HG03103 (cell line): Measurements from ENCODE around the gene KRTCAP2.
A peak's percentile ranks its signal among the peaks of the same experiment; 100 is the strongest.

Experiments
- ATAC-seq: cut with Tn5 transposase; IDR thresholded peaks from one replicate; pipeline ENCODE4 v1.9.1; 2021; ENCODE audit warnings: low read depth; ENCODE audit not compliant: unreplicated experiment

The KRTCAP2 gene

DNA sequence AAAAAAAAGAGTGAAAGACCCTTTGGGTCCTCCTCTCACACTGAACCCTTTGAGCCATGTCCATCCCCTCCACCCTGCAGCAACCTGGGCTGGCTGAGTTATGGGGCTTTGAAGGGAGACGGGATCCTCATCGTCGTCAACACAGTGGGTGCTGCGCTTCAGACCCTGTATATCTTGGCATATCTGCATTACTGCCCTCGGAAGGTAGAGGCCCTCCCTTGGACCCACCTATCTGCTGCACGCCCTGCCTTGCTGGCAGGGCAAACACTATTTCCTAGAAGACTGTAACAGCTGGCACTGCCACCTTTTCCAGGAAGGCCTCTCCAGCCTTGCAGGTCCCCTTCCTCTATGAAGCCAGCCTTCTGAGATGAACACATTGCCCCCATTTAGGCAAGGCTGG, 36.4 kb downstream of the KRTCAP2 start:
- no peak for ATAC-seq

DNA sequence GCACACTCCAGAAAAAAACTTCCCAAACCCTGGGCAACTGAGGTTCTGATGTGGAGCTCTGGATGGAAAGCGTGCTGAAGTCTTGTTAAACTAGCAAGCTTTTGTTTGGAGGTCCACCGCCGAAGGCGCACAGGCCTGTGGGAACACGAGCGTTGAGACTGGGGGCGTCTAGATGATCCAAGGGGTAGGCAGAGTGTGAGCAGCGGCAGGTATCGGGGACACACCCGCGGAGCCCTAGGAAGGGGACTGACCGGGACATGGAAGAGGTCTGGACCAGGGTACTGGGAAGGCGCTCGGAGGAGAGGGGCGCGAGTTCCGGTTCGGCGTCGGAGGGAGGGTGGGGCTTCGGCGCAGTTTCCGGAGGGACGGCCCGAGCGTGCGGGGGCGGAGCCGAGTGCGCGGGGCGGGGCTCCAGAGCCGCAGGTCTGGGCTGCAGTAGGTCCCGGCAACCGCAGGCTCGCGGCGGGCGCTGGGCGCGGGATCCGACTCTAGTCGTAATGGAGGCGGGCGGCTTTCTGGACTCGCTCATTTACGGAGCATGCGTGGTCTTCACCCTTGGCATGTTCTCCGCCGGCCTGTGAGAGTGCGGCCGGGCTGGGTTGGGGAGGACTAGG, 37.6 kb downstream of the KRTCAP2 start, which contains the start of gene SLC50A1:
Gene SLC50A1 (plus strand): TSS at position 438 of the 614 bp plus-strand sequence. CDS start 60 bp downstream, at position 498.
- ATAC-seq = peak; percentile 53

DNA sequence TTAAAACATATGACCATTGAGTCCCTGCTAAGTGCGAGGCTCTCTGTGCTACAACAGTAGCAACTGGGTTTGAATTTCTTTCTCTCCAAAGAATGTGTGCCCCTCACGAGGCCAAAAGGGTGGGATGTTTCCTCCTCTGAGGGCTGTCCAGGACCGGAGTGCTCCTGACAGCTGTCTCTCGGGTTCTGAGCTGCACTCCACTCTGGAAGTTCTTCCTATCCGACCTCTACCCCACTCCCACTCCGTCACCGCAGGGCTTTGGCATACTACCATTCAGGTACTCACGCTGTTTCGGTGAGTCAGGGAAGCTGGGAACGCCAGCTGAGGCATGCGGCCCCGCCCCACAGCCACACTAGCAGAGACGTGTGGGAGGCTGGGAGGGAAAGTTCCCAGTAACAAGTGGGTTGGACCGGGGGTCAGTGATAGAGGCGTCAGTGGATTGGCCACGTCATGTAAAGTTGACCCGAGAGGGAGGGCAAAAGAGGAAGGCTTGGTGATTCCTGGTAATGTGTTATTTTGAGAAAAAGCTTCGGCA, 38.2 kb downstream of the KRTCAP2 start:
- ATAC-seq = no peak

- ATAC-seq = no peak
These were observed 38.8 kb downstream of the KRTCAP2 start for GRCh38 chr1:155134322-155134721.

DNA sequence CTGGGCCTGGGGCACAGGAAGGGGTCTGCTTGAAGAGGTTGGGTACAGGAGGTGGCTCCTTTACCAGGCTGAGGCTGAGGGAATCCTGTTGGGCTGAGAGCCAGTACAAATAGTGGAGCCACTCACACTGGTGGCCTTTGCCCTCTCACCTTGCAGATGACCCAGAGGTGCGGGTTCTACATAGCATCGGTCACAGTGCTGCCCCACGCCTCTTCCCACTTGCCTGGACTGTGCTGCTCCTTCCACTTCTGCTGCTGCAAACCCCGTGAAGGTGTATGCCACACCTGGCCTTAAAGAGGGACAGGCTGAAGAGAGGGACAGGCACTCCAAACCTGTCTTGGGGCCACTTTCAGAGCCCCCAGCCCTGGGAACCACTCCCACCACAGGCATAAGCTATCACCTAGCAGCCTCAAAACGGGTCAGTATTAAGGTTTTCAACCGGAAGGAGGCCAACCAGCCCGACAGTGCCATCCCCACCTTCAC, 39.3 kb downstream of the KRTCAP2 start:
- ATAC-seq = no peak

DNA sequence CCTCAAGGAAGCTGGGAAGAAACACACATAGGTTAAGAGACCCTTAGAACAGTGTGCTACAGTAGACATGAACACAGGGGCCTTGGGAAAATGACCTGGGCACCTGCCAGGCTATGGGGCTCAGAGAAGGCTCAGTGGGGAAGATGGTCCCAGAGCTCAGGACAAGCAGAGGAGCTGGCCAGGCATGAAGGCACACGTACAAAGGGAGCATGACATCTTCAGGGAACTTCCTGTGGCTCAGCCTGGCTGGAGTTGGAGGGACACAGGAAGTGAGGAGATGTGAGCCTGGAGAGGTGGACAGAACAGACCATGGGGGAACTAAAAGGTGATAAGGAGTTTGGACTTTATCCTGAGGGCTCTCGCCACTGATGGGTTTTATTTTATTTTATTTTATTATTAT, 41.2 kb downstream of the KRTCAP2 start:
- no peak for ATAC-seq

GRCh38 chr1:155131285-155131684, 41.8 kb downstream of the KRTCAP2 start:
- ATAC-seq = no peak

GRCh38 chr1:155130272-155131006, 42.7 kb downstream of the KRTCAP2 start:
- ATAC-seq = no peak

- ATAC-seq = no peak
These were observed 44.2 kb downstream of the KRTCAP2 start for GRCh38 chr1:155128755-155129473.

- no peak for ATAC-seq
These were observed 44.9 kb downstream of the KRTCAP2 start for GRCh38 chr1:155127967-155128754.

DNA sequence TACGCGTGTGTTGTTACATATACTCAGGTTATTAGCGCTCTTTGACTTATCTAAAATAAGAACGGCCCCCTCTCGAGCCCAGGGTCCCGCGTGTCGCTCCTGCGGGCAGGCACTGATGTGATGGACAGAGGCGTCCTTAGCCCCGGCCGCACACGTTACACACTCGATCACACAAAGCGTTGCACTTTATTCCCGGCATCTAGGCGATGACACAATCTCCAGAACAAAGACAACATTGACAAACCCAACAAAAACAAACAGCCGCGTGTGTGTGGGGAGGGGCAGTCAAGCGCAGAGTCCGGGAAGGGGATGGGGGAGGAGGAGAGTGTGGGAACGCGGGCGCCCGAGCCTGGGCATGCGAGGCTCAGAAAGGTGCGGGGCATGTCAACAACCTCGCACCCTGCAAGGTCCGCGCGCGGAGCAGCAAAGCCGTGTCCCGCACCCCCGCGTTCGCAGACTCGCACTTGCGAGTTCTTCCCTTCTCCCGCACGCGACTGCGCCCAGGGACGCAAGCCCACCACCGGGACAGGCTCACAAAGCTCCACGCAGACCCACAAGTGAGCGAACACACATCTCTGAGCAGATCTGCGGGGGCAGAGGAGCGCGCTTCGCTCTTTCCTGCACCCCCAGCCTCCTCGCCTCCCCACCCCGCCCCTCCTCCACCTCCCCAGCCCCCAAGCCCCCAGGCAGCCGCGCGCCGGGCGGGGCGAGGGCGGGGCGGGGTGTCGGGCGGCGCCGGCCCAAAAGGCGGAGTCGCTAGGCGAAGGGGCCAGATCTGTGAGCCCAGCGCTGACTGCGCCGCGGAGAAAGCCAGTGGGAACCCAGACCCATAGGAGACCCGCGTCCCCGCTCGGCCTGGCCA, 45.8 kb downstream of the KRTCAP2 start, which contains the start of gene EFNA1:
Gene EFNA1 (plus strand): TSS at position 772 of the 862 bp plus-strand sequence. CDS start 102 bp downstream, outside the sequence.
- no peak for ATAC-seq

DNA sequence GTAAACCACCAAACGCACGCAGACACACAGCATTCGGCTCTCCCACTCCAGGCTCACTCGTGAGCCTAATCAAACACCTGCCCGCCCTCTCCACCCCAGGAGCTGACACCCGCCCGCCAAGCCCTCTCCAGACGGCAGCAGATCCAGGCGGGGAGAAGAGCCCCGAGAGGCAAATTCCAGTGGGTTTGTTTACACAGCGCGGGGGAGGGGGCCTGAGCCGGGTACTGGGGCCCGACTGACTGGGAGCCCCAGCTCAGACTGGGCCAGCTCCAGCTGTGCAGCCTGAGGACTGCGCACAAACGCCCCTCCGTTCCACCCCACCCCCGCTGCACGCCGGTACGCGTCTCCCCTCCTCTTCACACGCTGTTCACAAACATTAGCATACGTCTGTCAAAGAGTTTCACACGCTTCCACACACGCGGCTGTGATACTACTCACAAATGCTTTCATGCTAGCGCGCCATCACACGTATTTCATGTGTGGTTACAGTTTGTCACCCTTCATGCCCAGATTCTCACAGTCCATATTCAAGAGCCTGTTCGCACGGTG, 46.5 kb downstream of the KRTCAP2 start:
- no peak for ATAC-seq

GRCh38 chr1:155125946-155126555, 47.1 kb downstream of the KRTCAP2 start:
- no peak for ATAC-seq

DNA sequence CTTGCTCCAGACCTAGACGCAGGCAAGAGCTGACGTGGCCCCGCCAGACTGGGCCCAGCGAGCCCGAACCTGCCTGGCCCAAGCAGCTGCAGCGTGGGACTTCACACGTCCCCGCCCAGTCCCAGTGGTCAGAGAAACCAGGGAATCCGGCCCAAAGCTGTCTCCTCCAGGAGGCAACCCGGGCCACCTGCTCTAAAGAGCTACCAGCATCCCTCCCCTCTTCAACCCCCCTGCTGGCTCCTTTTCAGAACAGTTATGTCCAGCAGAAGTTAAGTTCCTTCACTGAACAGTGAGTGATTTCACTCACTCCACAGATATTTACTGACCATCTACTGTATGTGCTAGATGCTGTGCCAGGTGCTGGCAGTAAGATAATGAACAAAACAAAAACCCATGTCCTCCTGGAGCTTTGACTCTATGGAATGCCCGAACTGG, 47.6 kb downstream of the KRTCAP2 start:
- ATAC-seq = no peak

- no peak for ATAC-seq
These were observed 48.3 kb downstream of the KRTCAP2 start for GRCh38 chr1:155124503-155125463.

DNA sequence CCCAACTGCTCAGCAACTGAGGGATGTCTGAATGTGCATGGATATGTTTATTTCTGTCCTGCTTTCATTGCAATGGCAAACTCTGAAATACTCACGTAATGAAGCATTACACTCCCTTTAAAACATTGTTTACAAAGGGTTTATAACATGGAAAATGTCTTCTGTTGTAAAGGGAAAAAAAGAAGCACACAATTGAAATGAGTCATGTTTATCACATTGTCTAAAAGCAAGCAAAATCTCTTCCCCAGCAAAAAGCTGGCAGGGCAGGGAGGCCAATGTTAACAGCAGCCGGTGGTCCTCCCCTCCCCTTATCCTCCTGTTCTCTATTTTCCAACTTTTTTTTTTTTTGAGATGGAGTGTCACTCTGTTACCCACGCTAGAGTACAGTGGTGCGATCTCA, 49.3 kb downstream of the KRTCAP2 start:
- ATAC-seq = no peak

DNA sequence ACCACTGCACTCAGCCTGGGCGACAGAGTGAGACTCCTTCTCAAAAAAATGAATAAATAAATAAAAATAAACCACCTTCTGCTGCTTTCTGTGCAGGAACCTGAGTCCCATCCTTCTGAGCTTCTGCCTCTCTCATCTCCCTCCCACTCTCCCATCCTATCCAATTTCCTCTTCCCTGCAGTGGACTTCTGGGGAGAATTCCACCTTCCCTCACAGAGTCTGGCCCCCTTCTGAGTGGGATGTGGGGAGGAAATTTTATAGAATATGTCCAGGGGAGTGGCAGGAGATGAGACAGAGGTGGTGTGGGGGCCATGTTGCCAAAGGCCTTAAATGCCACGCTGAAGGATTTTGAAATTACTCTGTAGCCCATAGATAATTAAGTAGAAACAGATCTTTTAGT, 50.8 kb downstream of the KRTCAP2 start:
- no peak for ATAC-seq
